Endometrium (tissue), 2 donors: ENCODE measurements around the gene XIRP1.
"Not testable (repeated sequence)": the region's sequence is repeated elsewhere in the genome, so short reads cannot be mapped to it uniquely, and the experiment has no call there.

ENCODE experiments used
- FAIRE-seq: peaks from 2 replicates; lab custom pipeline; 2012; peaks lifted over from hg19 to GRCh38; lab: Jason Lieb, UNC
- donor health status: control.
- donor health status: control.

XIRP1 gene, protein sequence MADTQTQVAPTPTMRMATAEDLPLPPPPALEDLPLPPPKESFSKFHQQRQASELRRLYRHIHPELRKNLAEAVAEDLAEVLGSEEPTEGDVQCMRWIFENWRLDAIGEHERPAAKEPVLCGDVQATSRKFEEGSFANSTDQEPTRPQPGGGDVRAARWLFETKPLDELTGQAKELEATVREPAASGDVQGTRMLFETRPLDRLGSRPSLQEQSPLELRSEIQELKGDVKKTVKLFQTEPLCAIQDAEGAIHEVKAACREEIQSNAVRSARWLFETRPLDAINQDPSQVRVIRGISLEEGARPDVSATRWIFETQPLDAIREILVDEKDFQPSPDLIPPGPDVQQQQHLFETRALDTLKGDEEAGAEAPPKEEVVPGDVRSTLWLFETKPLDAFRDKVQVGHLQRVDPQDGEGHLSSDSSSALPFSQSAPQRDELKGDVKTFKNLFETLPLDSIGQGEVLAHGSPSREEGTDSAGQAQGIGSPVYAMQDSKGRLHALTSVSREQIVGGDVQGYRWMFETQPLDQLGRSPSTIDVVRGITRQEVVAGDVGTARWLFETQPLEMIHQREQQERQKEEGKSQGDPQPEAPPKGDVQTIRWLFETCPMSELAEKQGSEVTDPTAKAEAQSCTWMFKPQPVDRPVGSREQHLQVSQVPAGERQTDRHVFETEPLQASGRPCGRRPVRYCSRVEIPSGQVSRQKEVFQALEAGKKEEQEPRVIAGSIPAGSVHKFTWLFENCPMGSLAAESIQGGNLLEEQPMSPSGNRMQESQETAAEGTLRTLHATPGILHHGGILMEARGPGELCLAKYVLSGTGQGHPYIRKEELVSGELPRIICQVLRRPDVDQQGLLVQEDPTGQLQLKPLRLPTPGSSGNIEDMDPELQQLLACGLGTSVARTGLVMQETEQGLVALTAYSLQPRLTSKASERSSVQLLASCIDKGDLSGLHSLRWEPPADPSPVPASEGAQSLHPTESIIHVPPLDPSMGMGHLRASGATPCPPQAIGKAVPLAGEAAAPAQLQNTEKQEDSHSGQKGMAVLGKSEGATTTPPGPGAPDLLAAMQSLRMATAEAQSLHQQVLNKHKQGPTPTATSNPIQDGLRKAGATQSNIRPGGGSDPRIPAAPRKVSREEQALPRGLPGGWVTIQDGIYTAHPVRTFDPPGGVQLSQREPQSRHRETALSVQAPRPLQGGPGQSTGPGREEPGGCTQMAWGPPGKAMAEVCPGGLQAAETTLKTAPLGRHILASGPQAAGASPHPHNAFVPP (N-terminal part only)

DNA sequence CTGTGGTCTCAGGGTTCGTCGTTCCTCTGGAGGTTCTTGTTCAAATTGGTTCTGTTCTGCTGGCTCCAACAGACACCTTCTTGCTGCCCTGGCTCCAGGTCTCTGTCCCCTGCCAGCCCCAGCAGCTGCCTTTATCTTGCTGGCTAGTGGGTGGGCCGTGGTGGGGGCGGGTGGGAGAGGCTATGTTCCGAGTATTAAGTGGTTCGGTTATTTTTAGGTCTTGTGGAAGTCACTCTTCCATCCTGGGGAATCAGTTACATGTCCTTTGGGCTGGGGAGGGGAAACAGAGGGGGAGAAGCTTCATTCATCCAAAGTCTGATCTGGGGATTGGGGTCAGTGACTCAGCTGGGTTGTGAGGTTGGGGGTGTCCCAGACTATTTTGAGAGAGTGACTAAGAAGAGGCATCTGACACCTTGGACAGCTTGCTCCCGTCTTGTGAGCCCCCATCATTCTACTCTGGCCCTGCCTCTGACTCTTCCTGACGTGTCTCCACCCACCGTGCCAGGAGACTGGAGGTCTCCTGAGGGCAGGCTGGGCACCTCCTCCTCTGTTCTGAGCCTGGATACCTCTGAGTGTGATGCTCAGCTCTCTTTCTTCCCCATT lies at the start of gene XIRP1:
XIRP1 (minus strand) TSS at position 106 of the 603 bp plus-strand sequence. CDS start 3,150 bp downstream, outside the sequence.
- FAIRE-seq: no peak

DNA sequence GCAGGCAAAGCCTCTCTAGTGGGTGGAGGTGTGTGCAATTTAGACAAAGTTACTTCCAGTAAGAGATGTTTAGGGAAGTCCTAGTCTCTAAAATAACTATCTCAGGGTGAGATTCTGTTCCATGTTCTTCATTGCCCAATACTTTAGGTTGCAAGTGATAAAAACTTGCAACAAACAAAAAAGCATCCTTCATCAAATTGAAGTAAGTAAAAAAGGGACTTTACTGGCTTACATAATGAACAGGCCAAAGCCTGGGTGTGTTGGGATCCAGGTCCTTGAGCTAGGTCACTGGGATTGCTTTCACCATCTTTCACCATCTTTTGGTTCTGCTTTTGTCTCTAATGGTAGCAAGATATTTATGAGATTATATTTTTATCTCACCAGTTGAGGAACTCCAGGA lies 49.2 kb upstream of the XIRP1 start:
- no peak for FAIRE-seq

DNA sequence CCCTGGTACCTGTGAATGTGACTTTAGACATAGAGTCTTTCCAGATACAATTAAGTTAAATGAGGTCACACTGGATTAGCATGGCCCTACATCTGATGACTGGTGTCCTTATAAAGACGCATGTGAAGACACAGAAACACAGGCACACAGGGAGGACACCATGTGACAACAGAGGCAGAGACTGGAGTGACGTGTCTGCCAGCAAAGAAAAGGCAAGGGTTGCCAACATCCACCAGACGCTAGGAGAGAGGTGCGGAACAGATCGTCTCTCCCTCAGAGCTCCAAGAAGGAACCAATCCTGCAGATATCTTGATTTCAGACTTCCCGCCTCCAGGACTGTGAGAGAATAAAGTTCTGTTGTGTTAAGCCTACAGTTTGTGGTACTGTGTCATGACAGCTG lies 44.6 kb upstream of the XIRP1 start:
- FAIRE-seq: no peak

DNA sequence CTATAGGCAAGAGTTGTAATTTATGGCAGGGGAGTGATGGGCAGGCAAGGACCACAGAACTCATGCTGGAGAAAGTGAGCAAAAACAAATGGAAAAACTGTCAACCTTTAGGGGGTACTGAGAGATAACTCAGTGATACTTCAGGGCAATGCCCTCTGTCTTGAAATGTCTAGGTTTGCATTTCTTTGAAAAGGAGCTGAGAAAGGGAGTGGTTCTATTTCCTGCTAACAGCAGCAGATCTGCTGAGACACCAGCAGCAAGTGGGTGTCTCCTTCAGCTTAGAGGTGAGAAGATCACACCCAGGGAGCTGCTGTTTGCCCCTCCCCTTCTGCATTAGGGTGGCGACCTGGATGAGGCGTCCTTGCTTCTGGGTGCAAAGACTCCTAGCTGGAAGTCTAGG lies 42.3 kb upstream of the XIRP1 start:
- no peak for FAIRE-seq

DNA sequence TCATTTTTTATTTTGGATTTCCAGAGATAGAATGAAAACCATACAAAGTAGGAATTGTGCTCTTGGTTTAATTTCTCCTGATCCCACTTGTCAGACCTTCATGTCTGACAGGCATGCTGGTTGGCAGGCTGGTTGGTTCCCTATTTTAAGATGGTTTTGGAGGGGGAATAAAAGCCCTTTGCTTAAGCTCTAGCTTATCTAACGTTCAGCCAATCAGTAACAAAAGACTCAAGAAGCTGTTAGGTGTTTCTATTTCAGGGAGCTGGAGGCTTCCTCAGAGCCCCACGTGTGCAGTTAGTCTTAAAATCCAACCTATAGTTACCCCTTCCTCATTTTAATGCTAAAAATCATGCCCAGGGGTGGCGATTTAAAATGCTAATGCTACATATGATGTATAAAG lies 40.5 kb upstream of the XIRP1 start:
- no peak for FAIRE-seq

DNA sequence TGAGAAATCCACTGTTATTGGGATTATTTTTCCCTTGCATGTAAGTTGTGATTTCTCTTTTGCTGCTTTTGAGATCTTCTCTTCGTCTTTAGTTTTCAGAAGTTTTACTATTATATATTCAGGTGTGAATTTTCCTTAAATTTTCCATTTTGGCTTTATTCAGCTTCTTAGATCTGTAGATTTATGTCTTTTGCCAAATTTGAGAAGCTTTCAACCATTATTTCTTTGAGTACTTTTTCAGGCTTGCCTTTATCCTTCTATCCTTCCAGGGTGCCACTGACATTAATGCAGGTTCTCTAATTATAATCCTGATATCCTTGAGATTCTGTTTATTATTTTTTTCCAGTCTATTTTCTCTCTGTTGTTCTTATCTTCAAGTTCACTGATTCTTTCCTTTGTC lies 38.1 kb upstream of the XIRP1 start:
- FAIRE-seq: no peak

DNA sequence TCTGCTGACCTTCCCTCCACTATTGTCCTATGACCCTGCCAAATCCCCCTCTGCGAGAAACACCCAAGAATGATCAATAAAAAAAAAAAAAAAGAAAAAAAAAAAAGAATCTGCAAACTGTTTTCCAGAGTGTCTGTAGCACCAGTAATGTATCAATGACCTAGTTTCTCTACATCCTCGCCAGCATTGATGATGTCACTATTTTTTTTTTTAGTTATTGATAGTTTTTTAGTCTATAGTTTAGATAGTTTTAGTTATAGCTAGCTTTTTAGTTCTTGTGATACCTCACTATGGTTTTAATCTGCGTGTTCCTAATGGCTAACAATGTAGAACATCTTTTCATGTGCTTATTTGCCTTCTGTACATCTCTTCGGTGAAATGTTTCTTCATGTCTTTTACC lies 36.1 kb upstream of the XIRP1 start:
- no peak for FAIRE-seq

DNA sequence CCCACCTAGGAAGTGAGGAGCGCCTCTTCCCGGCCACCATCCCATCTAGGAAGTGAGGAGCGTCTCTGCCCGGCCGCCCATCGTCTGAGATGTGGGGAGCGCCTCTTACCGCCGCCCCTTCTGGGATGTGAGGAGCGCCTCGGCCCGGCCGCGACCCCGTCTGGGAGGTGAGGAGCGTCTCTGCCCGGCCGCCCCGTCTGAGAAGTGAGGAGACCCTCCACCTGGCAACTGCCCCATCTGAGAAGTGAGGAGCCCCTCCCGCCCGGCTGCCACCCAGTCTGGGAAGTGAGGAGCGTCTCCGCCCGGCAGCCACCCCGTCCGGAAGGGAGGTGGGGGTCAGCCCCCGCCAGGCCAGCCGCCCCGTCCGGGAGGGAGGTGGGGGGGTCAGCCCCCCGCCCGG lies 35.2 kb upstream of the XIRP1 start:
- FAIRE-seq: not testable (repeated sequence)

DNA sequence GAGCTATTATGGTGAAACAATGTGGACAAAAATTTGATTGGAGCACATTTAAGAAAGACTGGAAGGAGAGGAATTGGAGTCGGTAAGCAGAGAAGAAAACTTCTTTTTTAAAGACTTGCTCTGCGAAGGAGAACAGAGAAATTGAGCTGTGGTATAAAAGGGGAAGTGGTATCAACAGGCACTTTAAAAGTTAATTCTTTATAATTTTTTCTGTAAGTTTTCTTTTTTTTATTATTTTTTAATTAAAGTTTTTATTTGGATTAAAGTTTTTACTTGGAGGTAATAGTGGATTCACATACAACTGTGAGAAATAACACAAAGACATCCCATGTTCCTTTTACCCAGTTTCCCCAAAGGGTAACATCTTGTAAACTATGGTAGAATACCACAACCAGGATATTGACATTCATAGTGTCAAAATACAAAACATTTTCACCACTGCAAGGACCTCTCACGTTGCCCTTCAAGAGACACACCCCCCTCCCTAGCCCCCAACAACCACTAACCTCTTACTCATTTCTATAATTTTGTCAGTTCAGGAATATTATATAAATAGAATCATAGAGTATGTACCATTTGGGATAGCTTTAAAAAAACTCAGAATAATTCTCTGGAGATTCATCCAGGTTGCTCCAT lies 33.8 kb upstream of the XIRP1 start:
- FAIRE-seq: no peak

DNA sequence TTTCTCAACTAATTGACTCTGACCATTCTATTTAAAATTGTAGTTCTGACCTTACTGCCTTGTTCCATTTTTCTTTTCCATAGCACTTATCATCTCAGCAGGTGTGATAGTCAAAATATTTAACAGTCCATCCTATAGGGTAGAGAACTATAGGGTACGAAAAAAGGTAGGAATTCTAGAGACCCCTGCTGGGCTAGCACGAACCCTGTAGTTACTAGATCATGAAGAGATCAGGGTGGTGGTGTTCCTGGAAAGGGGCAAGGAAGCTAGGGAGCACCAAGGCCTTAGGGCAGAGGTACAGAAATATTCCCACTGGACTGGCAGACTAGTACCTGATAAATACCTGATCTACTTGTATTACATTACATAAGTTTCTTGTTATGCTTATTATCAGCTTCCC lies 31.9 kb upstream of the XIRP1 start:
- FAIRE-seq: no peak

DNA sequence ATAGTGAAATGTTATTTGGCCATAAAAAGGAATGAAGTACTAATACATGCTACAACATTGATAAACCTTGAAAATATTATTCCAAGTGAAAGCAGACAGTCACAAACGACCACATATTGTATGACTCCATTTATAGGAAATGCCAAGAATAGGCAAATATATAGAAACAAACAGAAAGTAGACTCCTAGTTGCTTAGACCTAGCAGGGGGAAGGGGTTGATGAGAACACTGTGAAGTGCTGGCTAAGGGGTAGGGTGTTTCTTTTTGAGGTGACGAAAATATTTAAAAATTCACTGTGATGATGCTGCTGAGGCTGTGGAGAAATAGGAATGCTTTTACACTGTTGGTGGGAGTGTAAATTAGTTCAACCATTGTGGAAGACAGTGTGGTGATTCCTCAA lies 30.5 kb upstream of the XIRP1 start:
- FAIRE-seq: no peak

DNA sequence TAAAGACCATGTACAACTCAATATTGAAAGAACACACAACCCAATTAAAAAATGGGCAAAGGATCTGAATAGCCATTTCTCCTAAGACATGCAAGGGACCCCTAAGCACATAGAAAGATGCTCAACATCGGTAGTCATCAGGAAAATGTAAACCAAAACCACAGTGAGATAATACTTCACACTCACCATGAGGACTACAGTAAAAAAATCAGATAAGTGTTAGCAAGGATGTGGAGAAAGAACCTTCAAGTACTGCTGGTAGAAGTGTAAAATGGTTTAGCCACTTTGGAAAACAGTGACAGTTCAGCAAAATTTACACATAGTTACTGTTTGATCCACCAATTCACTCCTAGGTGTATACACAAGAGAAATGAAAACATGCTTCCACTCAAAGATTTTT lies 30.1 kb upstream of the XIRP1 start:
- FAIRE-seq: no peak

DNA sequence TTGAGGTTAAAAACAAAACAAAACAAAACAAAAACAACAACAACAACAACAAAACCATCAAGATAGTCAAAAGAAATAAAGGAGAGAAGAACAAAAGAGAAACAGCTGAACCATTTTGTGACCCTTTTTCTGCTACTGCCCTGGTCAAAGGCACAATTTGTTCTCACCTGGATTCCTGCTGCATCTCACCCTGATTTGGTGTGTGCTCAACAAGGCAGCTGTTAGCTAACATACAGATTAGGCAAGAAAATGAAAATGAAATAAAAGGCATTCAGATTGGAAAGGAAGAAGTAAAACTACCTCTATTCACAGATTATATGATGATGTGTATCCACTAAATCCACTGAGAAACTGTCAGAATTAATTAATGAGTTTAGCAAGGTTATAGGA lies 28.7 kb upstream of the XIRP1 start:
- no peak for FAIRE-seq

DNA sequence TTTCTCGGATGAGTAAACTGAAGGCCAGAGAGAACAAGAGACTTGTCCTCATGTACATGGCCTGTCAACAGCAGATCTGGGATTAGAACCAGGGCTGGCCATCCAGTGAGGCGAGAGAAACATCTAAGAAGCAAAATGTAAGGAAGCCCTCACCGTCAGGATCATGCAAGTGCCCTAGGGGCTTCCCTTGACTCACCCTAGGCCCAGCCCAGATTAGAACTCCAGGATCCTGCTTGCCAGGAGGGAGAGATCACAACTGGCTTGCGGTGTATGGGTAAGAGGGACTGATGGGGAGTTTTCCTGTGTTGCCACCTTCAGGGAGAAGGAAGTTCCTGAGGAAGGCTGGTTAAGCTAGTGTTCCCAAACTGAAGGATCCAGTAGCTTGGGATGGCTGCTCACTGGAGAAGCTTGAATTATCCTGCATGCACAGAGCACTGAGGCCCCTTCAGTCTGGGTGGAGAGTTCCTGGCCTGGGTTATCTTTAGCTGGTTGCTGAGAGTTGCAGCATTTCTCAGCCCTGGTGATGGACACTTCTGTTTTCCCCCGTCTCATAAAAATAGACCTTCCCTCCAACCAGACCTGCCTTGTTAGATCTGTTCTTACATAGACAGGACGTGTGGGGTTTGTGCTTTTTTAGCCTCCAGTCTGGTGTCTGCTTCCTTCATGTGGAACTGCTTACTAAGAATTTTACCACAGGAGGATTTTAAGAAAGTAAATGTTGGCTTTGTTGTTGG lies 28.2 kb upstream of the XIRP1 start:
- no peak for FAIRE-seq

DNA sequence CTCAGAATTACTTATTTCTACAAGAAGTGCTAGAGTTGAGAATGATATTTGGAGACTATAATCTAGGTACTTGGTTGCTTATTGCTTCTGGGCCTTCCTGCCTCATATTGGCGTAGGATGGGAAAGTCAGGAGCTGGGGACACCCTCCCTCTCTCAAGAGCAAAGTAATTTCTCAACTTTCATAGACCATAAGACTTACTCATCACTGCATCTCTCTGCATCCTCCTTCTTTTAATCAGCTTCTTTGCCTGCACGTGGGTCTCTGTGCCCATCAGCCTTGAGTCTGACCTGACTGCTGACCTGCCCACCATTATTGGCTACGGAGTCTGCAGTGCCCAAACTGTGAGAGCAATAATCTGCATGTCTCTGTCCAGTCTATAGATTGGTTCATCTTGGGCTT lies 27.3 kb upstream of the XIRP1 start:
- no peak for FAIRE-seq

DNA sequence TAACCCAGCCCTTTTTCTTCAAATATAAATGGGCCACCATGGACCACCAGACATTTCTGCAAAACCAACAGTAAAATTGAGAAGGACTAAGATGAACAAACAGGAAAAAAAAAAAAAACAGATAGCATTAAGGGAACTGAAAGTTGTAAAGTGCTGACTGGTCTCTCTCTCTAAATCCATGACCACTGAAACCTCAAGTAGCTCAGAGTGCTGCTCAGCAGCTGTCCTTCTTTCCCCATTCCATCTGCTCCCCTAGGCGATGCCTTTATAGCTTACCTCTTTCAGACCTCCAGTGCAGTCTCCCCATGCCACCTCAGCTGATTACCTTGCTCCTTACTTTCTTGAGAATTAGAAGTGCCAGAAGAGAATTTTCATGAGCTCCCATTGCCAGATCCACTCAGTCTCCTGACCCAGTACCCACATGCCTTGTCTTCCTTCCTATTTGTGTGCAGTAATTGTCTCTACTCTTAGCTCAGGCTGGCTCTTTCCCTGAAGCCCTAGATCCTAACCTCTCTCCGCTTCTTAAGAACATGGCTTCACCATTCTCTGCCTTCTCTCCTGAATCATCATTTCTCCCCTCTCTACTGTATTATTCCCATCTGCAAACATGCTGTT lies 23.9 kb upstream of the XIRP1 start:
- no peak for FAIRE-seq

DNA sequence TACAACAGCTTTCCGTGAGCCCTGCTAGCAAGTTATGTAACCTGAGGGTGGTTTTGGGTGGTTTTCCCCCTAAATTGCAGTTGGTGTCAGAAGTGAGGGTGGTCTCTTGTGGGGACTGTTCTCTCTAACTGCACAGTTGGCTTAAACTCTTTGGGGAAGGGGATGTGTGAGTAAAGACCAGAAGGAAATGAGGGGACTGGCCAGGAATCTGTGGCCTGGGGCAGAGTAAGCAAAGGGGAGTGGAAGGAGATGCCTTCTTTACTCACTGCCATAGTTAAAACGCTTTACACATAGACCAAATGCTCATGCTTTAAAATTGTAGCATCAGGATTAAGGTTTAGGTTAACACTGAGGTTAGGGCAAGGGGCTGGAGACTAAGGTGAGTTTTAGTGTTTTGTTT lies 21.2 kb upstream of the XIRP1 start:
- FAIRE-seq: no peak

DNA sequence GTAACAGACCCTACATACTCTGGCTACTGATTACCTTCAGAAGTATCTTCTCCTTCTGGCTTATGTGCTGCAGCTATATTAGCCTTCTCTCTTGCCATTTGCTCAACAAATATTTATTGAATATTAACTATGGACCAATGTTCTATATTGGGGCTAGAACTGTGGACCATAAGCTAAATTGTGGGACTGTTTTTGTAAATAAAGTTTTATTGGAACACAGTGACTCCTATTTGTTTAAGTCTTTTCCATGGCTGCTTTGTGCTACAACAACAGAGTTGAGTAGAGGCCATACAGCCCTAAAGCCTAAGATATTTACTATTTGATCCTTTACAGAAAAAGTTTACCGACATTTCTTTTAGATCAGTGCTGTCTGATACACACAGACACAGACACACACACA lies 20.3 kb upstream of the XIRP1 start:
- no peak for FAIRE-seq

DNA sequence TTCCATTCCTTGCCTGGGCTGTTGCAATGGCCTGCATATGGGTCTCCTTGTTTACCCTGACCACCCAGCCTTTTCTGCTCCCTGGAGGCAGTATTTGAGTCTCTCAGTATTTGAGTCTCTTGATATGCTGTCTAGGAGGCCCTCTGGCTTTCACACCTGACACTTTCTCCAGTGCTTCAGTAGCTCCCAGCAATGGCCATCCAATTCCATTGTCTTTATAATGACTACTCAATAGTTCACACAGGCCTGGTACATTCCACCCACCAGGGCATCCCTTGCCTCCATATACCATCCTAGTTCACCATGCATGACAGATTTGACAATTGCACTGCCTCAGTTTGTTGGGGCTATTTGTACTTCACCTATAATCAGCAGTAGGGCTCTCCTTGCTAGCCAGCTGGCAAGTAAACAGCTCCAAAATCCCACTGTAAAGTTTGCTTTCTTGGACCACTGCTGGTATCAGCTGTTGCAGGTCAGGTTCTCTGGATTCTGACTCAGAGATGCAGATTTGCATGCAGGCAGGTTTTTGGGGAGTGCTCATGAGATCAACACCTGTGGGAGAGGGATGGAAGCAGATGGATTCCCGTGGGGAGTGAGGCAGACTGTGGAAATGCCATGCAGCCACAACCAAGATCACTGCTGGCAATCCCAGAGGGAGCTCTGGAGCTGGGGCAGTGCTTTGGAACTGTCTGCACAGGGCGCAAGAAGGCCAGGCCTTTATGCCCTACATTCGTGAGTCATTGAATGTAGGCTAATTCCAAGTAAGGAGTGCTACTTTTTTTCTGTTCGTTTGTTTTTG lies 19.1 kb upstream of the XIRP1 start:
- FAIRE-seq: no peak

DNA sequence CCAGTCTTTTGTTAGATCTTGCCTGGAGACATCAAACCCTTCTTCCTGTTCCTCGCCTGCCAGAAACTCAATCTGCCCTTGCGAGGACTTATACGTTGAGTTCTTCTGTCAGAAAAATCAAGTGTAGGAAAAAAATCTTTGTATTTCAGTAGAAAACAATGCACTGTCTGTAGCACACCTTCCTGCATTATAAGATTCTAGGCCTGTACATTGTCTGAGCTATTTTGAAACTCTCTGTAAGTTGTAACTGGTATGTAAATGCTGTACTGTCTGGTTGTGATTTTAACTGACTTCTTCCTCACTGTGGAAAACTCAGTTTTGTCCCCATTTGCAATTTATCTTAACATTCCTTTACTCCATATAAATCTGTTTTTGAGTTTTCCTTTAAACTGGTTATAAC lies 17.7 kb upstream of the XIRP1 start:
- no peak for FAIRE-seq
